GM21526 (cell line): ENCODE data around the gene RD3L.
A peak's percentile ranks its signal among the peaks of the same experiment; 100 is the strongest.
"Not testable (repeated sequence)": the region's sequence is repeated elsewhere in the genome, so short reads cannot be mapped to it uniquely, and the experiment has no call there.

ENCODE experiments used
- ATAC-seq: cut with Tn5 transposase; IDR thresholded peaks from one replicate; pipeline ENCODE4 v1.9.1; 2021; ENCODE audit warnings: moderate library complexity; ENCODE audit not compliant: unreplicated experiment, low FRiP score

The RD3L gene

DNA sequence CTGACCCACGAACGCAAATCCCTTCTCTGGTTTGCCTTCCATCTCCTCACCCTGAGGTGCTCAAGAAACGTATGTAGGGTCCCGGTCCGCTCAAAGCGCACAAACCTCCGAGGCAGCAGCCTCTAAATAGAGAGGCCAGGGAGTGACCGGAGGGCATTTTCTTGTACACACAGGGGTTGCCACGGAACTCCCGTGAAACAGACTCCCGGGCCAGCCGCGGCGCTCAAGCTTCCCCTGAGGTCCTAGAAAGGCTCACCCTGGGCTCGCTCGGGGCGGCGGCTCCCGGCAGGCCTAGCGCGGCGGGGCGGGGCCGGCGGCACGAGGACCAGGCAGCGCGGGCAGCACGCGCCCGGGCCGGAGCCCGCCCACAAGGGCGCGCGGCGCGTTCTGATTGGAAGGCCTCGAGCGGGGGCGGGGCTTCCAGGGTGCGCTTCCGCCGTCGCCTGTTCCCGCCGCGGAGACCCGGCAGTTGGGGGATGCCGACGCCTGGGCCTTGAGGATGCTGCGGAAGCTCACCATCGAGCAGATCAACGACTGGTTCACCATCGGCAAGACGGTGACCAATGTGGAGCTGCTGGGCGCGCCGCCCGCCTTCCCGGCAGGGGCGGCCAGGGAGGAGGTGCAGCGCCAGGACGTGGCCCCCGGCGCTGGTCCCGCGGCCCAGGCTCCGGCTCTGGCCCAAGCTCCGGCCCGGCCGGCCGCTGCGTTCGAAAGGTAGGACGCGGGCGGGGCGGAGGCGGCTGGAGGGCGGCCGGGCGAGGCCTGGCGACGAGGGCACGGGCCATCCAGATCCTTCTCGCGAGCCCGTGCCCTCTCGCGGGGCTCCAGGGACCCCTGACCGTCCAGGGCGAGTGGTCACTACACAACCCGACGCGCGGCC, 14.1 kb downstream of the RD3L start, which contains the start of gene TDRD9:
TDRD9 (plus strand) TSS at position 446 of the 880 bp plus-strand sequence; CDS start at position 500, 54 bp downstream.
- no peak for ATAC-seq

- ATAC-seq, result no peak
These were observed 14.8 kb downstream of the RD3L start for GRCh38 chr14:103927566-103927965.

GRCh38 chr14:103925316-103925715, 17.0 kb downstream of the RD3L start:
- ATAC-seq, result no peak

GRCh38 chr14:103923863-103924262, 18.5 kb downstream of the RD3L start:
- no peak for ATAC-seq

DNA sequence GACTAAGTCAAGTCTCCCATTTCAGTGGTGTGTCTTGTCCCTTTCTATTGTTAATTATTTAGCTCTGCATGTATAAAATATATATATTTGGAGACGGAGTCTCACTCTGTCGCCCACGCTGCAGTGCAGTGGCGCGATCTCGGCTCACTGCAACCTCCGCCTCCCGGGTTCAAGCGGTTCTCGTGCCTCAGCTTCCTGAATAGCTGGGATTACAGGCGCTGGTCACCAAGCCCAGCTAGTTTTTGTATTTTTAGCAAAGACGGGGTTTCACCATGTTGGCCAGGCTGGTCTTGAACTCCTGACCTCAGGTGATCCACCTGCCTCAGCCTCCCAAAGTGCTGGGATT, 20.5 kb downstream of the RD3L start:
- not testable (repeated sequence) for ATAC-seq

GRCh38 chr14:103920981-103921854, 21.1 kb downstream of the RD3L start:
- ATAC-seq, result peak; percentile 92

- no peak for ATAC-seq
These were observed 25.6 kb downstream of the RD3L start for GRCh38 chr14:103916636-103917262.

GRCh38 chr14:103915616-103916015, 26.7 kb downstream of the RD3L start:
- ATAC-seq, result no peak

DNA sequence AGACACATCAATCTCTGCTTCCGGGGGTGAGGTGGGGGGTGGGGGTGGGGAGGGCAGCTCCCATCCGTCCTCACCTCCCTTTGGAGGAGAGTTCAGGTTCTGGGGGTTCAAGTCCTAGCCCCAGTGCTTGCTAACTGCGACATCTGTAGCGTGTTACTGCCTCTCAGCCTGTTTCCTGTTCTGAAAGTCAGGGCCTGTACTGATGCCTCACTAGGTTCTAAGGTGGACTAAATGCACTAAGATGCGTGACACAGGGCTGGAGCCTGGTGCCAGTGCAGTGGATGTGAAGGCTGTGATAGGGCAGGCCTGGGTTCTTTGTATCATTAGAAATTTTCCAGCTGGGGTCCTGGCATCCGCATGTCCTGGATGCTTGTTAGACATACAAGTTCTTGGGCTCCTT, 31.3 kb downstream of the RD3L start:
- no peak for ATAC-seq

DNA sequence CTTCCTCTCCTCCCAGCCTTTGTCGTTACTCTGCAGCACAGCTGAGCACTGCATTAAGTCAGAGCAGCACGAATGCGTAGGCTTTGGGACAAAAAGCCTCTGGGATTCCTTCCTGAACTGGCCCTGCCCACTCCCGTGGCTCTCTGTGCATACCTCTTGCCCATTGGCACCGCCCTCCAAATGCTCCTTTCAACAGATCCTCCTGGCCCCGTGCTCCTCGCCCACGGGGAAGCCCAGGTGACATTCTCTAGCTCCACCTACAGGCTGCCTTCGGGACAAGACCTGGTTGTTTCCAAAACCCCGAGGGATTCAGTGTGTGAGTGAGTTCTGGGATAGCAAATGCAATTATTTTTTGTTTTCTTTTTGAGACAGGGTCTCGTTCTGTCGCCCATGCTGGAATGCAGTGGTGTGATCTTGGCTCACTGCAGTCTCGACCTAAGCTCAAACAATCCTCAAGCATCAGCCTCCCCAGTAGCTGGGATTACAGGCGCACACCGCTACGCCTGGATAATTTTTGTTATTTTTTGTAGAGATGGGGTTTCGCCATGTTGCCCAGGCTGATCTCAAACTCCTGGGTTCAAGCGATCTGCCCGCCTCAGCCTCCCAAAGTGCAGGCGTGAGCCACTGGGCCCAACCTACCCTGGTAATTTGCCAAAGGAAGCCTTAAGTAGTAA, 31.9 kb downstream of the RD3L start:
- no peak for ATAC-seq

- no peak for ATAC-seq
These were observed 32.6 kb downstream of the RD3L start for GRCh38 chr14:103909531-103910261.

GRCh38 chr14:103908580-103908979, 33.7 kb downstream of the RD3L start:
- no peak for ATAC-seq

DNA sequence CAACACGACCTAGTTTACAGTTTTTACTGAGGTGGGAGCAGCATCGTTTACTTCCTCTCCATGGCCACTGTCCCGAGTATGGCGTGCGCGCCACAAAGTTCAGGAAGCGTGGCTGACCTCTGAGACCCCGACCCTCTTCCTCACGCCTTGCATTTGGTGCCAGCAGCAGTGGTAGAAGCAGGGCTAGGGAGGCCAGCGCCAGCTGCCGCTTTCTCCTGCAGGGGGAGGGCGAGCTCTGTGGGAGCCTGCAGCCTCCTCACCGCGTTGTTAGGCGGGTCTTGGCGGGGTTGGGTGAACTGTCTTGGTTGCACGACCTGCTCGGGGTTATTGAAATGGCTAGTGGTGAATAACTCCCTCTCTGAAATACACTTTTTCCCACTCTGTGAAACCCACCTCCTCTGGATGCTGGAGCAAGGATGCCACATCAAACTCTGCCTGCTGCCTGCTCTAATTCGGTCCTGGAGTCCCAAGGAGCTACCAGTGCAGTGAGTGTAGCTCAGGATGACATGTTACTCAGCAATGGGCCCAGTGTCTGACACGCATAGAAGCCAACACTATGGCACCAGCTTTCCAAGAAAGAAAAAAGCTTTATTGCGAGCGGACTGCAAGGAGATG, 36.4 kb downstream of the RD3L start:
- no peak for ATAC-seq

- no peak for ATAC-seq
These were observed 37.7 kb downstream of the RD3L start for GRCh38 chr14:103904493-103905107.

GRCh38 chr14:103899833-103900232, 42.5 kb downstream of the RD3L start:
- no peak for ATAC-seq

GRCh38 chr14:103899316-103899715, 43.0 kb downstream of the RD3L start:
- ATAC-seq, result no peak

- no peak for ATAC-seq
These were observed 43.6 kb downstream of the RD3L start for GRCh38 chr14:103898711-103899110.

- no peak for ATAC-seq
These were observed 44.1 kb downstream of the RD3L start for GRCh38 chr14:103898204-103898603.
